HepG2 (cell line): Measurements from ENCODE around the gene TOP2A. TPM values are rescaled to one million over a fixed set of nuclear protein-coding genes. Genes with fewer than 3 reads are reported as not detected.

ENCODE experiments used
- HNRNPH1 ChIP-seq: fragments of 200-400 bp; formaldehyde crosslinking; optimal IDR thresholded peaks from 2 replicates; pipeline ENCODE3; 2017; ENCODE audit warnings: mild to moderate bottlenecking, low read depth, low read length
- KDM5B ChIP-seq: sonication (generic); formaldehyde crosslinking; IDR thresholded peaks from 2 replicates; pipeline ENCODE4 v1.4.0; 2020; ENCODE audit warnings: missing genetic modification reagents, mild to moderate bottlenecking, borderline replicate concordance
- MED13 ChIP-seq: sonication (generic); formaldehyde crosslinking; IDR thresholded peaks from 2 replicates; pipeline ENCODE4 v1.5.0; 2020; ENCODE audit warnings: missing genetic modification reagents
- MLLT10 ChIP-seq: sonication (generic); formaldehyde crosslinking; IDR thresholded peaks from 2 replicates; pipeline ENCODE4 v1.4.0; 2020; ENCODE audit warnings: missing genetic modification reagents
- RBM39 ChIP-seq: fragments of 200-400 bp; formaldehyde crosslinking; IDR thresholded peaks from one replicate; pipeline ENCODE4 v1.6.1; 2018; ENCODE audit warnings: antibody characterized with exemption, mild to moderate bottlenecking, low read depth, low read length; ENCODE audit not compliant: poor library complexity, severe bottlenecking
- U2AF2 ChIP-seq: fragments of 200-400 bp; formaldehyde crosslinking; IDR thresholded peaks from 2 replicates; pipeline ENCODE4 v1.6.1; 2017; ENCODE audit warnings: low read depth, mild to moderate bottlenecking, low read length
- ZEB1 ChIP-seq: IDR thresholded peaks from 2 replicates; pipeline ENCODE4 v1.6.1; 2012; ENCODE audit warnings: mild to moderate bottlenecking, low read depth, inconsistent platforms; ENCODE audit not compliant: insufficient replicate concordance
- ZFP37 ChIP-seq: sonication (generic); formaldehyde crosslinking; IDR thresholded peaks from 2 replicates; pipeline ENCODE4 v1.4.0; 2020; ENCODE audit warnings: missing genetic modification reagents, borderline replicate concordance
- ZMYM3 ChIP-seq: sonication (generic); formaldehyde crosslinking; IDR thresholded peaks from 2 replicates; pipeline ENCODE4 v1.5.1; 2020; ENCODE audit warnings: mild to moderate bottlenecking, missing genetic modification reagents
- ZNF616 ChIP-seq: sonication (generic); formaldehyde crosslinking; IDR thresholded peaks from 2 replicates; pipeline ENCODE4 v1.5.0; 2020; ENCODE audit warnings: low read depth, mild to moderate bottlenecking, missing genetic modification reagents
- ZSCAN21 ChIP-seq: sonication (generic); formaldehyde crosslinking; IDR thresholded peaks from 2 replicates; pipeline ENCODE4 v1.8.0; 2022; ENCODE audit warnings: mild to moderate bottlenecking, missing genetic modification reagents, moderate library complexity, borderline replicate concordance
- polyA plus RNA-seq, 8 experiments: library from polyadenylated mRNA; depleted of rRNA in 3 of 8; stranded (reverse) in 7 of 8; unstranded in 1 of 8; fragments of >200 nt; fragmentation: Illumina TruSeq in 4 of 8; extraction: Trizol in 4 of 8; gene quantifications; 2 replicates each; pipeline versions ENCODE4 v1.2.1 to v1.2.3, GENCODE V29; 2011 to 2016; ENCODE audit warnings: low read depth in 4 of 8, missing spikeins in 1 of 8, mixed read lengths in 1 of 8; ENCODE audit not compliant: insufficient read depth in 1 of 8
- total RNA-seq, 5 experiments: library from RNA; depleted of rRNA; stranded (reverse); fragments of >200 nt; fragmentation: Illumina TruSeq; extraction: Trizol; gene quantifications; 2 replicates each; pipeline ENCODE4 v1.2.3, GENCODE V29; 2016; ENCODE audit warnings: low read depth in 1 of 5
- TF ChIP-seq, protein P1 (sequence below): sonication (generic); formaldehyde crosslinking; IDR thresholded peaks from 2 replicates; pipeline ENCODE4 v1.5.1; 2020; ENCODE audit warnings: missing genetic modification reagents, mild to moderate bottlenecking, borderline replicate concordance
- TF ChIP-seq, protein P2 (sequence below): IDR thresholded peaks from 2 replicates; pipeline ENCODE4 v1.6.1; 2016; ENCODE audit warnings: control low read depth
- TF ChIP-seq, protein P3 (sequence below): sonication (generic); formaldehyde crosslinking; IDR thresholded peaks from 2 replicates; pipeline ENCODE4 v1.8.0; 2022; ENCODE audit warnings: missing genetic modification reagents, mild to moderate bottlenecking, moderate library complexity, borderline replicate concordance
- TF ChIP-seq, protein P4 (sequence below): sonication (generic); formaldehyde crosslinking; IDR thresholded peaks from 2 replicates; pipeline ENCODE4 v1.9.0; 2021; ENCODE audit warnings: missing genetic modification reagents, borderline replicate concordance
- TF ChIP-seq, protein P5 (sequence below): sonication (generic); formaldehyde crosslinking; IDR thresholded peaks from 2 replicates; pipeline ENCODE4 v1.4.0; 2020; ENCODE audit warnings: mild to moderate bottlenecking, missing genetic modification reagents
- TF ChIP-seq, protein P6 (sequence below): sonication (generic); formaldehyde crosslinking; IDR thresholded peaks from 2 replicates; pipeline ENCODE4 v1.5.0; 2020; ENCODE audit warnings: missing genetic modification reagents, mild to moderate bottlenecking, borderline replicate concordance

Gene TOP2A
- total and polyA plus RNA-seq, 2 of the 13 experiments (the other 11 are each of a cell fraction or from before 2014, with no cell fraction given), result 108 to 327 TPM

DNA sequence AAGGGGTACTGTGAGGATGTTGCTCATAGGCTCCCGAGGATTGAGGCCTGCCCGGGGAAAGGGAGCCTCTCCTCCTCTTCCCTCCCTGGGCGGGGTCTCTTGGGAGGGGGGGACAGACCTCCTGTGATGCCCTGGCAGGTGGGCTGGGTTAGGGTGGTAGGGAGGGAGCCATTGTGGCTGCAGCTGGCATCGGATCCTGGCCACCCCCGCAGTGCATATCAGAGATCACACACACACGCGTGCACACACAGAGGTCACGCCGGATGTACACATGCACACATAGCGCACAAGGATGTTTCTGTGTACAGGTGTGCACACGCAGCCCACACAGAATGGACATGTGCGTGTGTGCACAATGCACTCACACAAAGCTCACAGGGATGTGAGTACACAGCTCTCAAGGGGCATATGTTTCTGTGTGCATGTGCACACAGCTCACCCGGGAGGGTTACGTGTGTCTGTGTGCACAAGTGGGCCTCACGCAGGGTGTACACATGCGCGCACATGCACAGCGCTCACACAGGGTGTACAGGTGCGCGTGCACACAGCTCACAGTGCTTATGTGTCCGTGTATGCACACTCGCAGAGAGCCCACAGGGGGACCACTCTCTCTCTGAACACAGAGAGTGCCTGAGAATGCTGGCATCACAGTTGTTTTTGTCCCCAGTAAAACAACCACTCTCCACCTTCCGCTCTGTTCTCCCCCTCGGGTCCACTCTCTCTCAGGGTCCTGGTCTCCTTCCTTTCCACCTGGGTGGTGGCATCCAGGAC, 55.6 kb downstream of the TOP2A start (continued):
- TF ChIP-seq, protein P1, sequence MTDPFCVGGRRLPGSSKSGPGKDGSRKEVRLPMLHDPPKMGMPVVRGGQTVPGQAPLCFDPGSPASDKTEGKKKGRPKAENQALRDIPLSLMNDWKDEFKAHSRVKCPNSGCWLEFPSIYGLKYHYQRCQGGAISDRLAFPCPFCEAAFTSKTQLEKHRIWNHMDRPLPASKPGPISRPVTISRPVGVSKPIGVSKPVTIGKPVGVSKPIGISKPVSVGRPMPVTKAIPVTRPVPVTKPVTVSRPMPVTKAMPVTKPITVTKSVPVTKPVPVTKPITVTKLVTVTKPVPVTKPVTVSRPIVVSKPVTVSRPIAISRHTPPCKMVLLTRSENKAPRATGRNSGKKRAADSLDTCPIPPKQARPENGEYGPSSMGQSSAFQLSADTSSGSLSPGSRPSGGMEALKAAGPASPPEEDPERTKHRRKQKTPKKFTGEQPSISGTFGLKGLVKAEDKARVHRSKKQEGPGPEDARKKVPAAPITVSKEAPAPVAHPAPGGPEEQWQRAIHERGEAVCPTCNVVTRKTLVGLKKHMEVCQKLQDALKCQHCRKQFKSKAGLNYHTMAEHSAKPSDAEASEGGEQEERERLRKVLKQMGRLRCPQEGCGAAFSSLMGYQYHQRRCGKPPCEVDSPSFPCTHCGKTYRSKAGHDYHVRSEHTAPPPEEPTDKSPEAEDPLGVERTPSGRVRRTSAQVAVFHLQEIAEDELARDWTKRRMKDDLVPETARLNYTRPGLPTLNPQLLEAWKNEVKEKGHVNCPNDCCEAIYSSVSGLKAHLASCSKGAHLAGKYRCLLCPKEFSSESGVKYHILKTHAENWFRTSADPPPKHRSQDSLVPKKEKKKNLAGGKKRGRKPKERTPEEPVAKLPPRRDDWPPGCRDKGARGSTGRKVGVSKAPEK (CRISPR knock-in tag), result 0 out of 2 replicates have a peak, but pooled peaks have one; percentile 65
- TF ChIP-seq ZNF616, result no peak; the same call in 1 of the 2 replicates
- TF ChIP-seq KDM5B (CRISPR knock-in tag), result no peak; the same call in 1 of the 2 replicates
- no peak for TF ChIP-seq U2AF2
- TF ChIP-seq ZMYM3 (CRISPR knock-in tag), result peak; percentile 70; the same call in 1 of the 2 replicates
- no peak for TF ChIP-seq ZSCAN21
- peak; percentile 44 for TF ChIP-seq ZEB1
- TF ChIP-seq, protein P2, sequence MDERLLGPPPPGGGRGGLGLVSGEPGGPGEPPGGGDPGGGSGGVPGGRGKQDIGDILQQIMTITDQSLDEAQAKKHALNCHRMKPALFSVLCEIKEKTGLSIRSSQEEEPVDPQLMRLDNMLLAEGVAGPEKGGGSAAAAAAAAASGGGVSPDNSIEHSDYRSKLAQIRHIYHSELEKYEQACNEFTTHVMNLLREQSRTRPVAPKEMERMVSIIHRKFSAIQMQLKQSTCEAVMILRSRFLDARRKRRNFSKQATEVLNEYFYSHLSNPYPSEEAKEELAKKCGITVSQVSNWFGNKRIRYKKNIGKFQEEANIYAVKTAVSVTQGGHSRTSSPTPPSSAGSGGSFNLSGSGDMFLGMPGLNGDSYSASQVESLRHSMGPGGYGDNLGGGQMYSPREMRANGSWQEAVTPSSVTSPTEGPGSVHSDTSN, result no peak
- TF ChIP-seq MLLT10 (CRISPR knock-in tag), result no peak
- TF ChIP-seq HNRNPH1, result no peak
- TF ChIP-seq, protein P3, sequence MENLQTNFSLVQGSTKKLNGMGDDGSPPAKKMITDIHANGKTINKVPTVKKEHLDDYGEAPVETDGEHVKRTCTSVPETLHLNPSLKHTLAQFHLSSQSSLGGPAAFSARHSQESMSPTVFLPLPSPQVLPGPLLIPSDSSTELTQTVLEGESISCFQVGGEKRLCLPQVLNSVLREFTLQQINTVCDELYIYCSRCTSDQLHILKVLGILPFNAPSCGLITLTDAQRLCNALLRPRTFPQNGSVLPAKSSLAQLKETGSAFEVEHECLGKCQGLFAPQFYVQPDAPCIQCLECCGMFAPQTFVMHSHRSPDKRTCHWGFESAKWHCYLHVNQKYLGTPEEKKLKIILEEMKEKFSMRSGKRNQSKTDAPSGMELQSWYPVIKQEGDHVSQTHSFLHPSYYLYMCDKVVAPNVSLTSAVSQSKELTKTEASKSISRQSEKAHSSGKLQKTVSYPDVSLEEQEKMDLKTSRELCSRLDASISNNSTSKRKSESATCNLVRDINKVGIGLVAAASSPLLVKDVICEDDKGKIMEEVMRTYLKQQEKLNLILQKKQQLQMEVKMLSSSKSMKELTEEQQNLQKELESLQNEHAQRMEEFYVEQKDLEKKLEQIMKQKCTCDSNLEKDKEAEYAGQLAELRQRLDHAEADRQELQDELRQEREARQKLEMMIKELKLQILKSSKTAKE (CRISPR knock-in tag), result 0 out of 2 replicates have a peak, but pooled peaks have one; percentile 13
- TF ChIP-seq, protein P4, sequence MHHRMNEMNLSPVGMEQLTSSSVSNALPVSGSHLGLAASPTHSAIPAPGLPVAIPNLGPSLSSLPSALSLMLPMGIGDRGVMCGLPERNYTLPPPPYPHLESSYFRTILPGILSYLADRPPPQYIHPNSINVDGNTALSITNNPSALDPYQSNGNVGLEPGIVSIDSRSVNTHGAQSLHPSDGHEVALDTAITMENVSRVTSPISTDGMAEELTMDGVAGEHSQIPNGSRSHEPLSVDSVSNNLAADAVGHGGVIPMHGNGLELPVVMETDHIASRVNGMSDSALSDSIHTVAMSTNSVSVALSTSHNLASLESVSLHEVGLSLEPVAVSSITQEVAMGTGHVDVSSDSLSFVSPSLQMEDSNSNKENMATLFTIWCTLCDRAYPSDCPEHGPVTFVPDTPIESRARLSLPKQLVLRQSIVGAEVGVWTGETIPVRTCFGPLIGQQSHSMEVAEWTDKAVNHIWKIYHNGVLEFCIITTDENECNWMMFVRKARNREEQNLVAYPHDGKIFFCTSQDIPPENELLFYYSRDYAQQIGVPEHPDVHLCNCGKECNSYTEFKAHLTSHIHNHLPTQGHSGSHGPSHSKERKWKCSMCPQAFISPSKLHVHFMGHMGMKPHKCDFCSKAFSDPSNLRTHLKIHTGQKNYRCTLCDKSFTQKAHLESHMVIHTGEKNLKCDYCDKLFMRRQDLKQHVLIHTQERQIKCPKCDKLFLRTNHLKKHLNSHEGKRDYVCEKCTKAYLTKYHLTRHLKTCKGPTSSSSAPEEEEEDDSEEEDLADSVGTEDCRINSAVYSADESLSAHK, result no peak
- peak; percentile 38 for TF ChIP-seq RBM39
- TF ChIP-seq, protein P5, sequence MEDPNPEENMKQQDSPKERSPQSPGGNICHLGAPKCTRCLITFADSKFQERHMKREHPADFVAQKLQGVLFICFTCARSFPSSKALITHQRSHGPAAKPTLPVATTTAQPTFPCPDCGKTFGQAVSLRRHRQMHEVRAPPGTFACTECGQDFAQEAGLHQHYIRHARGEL (CRISPR knock-in tag), result peak; percentile 48; the same call in 1 of the 2 replicates
- no peak for TF ChIP-seq ZFP37 (CRISPR knock-in tag)
- TF ChIP-seq, protein P6, sequence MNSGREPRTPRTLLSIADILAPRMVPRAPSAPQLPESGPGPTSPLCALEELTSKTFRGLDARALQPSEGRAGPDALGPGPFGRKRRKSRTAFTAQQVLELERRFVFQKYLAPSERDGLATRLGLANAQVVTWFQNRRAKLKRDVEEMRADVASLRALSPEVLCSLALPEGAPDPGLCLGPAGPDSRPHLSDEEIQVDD (CRISPR knock-in tag), result peak; percentile 28; the same call in 1 of the 2 replicates
- peak; percentile 31; the same call in 1 of the 2 replicates for TF ChIP-seq MED13 (CRISPR knock-in tag)
